ENCODE data around the gene DLGAP4. TPM values are rescaled to one million over a fixed set of nuclear protein-coding genes. Genes with fewer than 3 reads are reported as not detected.

Gene DLGAP4
- polyA plus RNA-seq, 1 of the 3 experiments (the other 2 are of a cell fraction) = 31.2 TPM

- TF ChIP-seq USF2 (IDR thresholded peaks at IDR 0.05; ENCODE audit: borderline replicate concordance, low read depth, low read length) = no peak
These were observed 187.1 kb downstream of the DLGAP4 start (continued) for GRCh38 chr20:36493051-36493800.

GRCh38 chr20:36493801-36494114 is 187.6 kb downstream of the DLGAP4 start:
- Histone ChIP-seq H2AFZ (ENCODE audit: low read depth) (no peak overlapping the region), H3K9ac (no peak overlapping the region), H3K4me2 (0 out of 2 replicates have a peak overlapping the region, but pooled peaks have one; percentile 10), H3K27ac (ENCODE audit: low read depth in 2 of 2, low read length in 1 of 2) (peak overlapping the region in 1 of 2 experiments; percentile 26; a peak in 2 of 4 replicates), H3K4me1 (ENCODE audit: control insufficient read depth in 1 of 2, insufficient read depth in 2 of 2, low read depth in 1 of 2, low read length in 1 of 2) (peaks cover 13 to 26% of the 10 kb centered on the region in 2 experiments; a peak in 3 of 4 replicates), H3K9me2 (no peaks in the 10 kb centered on the region), H3K36me3 (replicated peaks in 1 of 2; ENCODE audit: control insufficient read depth in 1 of 2, insufficient read depth in 2 of 2, low read length in 1 of 2) (peaks cover 22 to 23% of the 10 kb centered on the region in 2 experiments), H3F3A (replicated peaks; ENCODE audit: insufficient read depth) (no peaks in the 10 kb centered on the region), H3K9me3 (no peaks in the 10 kb centered on the region), H4K20me1 (ENCODE audit: insufficient read depth) (peaks cover 91% of the 10 kb centered on the region), H3K27me3 (ENCODE audit: insufficient read depth) (no peaks in the 10 kb centered on the region), H3K4me3 (ENCODE audit: low read depth in 2 of 2, low read length in 1 of 2) (no peak overlapping the region), H3K79me2 (ENCODE audit: insufficient read depth) (peaks cover 100% of the 10 kb centered on the region)
- DNase-seq = no peak
- ChIA-PET CTCF (interaction anchor here (0.7 to 0.9 kb wide), 3 partner anchors 19 to 291 kb away, joined by 3 read pairs; no protein-coding TSS in a partner anchor), POLR2A (no interaction called here)
- 95% methylated on average over 3 of the region's 7 CpGs for WGBS (ENCODE audit: low lambda C conversion rate)
- TF ChIP-seq GATA2 (CRISPR knock-in tag; IDR thresholded peaks at IDR 0.05) = no peak
- no peak for TF ChIP-seq TCF12 (IDR thresholded peaks at IDR 0.05)
- no peak for TF ChIP-seq REST (IDR thresholded peaks at IDR 0.05; ENCODE audit: low read depth, low read length)
- TF ChIP-seq PBX3 (IDR thresholded peaks at IDR 0.05) = no peak
- no peak for TF ChIP-seq EP300 (IDR thresholded peaks at IDR 0.05; ENCODE audit: borderline replicate concordance in 1 of 2, low read depth in 1 of 2, low read length in 1 of 2)
- no peak for TF ChIP-seq SMC3 (IDR thresholded peaks at IDR 0.05; ENCODE audit: low read depth, low read length)
- no peak for TF ChIP-seq NRF1 (IDR thresholded peaks at IDR 0.05; ENCODE audit: low read depth, low read length)
- TF ChIP-seq SIN3A (IDR thresholded peaks at IDR 0.05; ENCODE audit: borderline replicate concordance, low read depth, low read length) = no peak
- no peak for TF ChIP-seq CHD2 (IDR thresholded peaks at IDR 0.05; ENCODE audit: low read length, partially characterized antibody)
- no peak for TF ChIP-seq TAF1 (IDR thresholded peaks at IDR 0.05; ENCODE audit: borderline replicate concordance, low read depth, low read length)
- no peak for TF ChIP-seq IRF3 (IDR thresholded peaks at IDR 0.05; ENCODE audit: low read depth, low read length)
- no peak for TF ChIP-seq YY1 (IDR thresholded peaks at IDR 0.05; ENCODE audit: low read depth)
- no peak for TF ChIP-seq FOSL2 (IDR thresholded peaks at IDR 0.05; ENCODE audit: borderline replicate concordance, low read depth)
- TF ChIP-seq USF1 (IDR thresholded peaks at IDR 0.05; ENCODE audit: borderline replicate concordance, low read depth) = no peak
- no peak for TF ChIP-seq USF2 (IDR thresholded peaks at IDR 0.05; ENCODE audit: borderline replicate concordance, low read depth, low read length)
- no peak for TF ChIP-seq ZBTB33 (IDR thresholded peaks at IDR 0.05; ENCODE audit: borderline replicate concordance, low read depth)
- no peak for TF ChIP-seq RCOR1 (IDR thresholded peaks at IDR 0.05; ENCODE audit: low read length)
- no peak for TF ChIP-seq POLR2AphosphoS5 (IDR thresholded peaks at IDR 0.05; ENCODE audit: low read depth, low read length)

All from SK-N-SH (cell line).